GM15510 (cell line): ENCODE results near the gene GLE1.

ENCODE experiments used
- POLR2A ChIP-seq: IDR thresholded peaks from 3 replicates; pipeline ENCODE4 v1.6.1; 2011; ENCODE audit warnings: borderline replicate concordance; ENCODE audit not compliant: insufficient read length; ENCODE audit errors: extremely low read depth

The GLE1 gene

DNA sequence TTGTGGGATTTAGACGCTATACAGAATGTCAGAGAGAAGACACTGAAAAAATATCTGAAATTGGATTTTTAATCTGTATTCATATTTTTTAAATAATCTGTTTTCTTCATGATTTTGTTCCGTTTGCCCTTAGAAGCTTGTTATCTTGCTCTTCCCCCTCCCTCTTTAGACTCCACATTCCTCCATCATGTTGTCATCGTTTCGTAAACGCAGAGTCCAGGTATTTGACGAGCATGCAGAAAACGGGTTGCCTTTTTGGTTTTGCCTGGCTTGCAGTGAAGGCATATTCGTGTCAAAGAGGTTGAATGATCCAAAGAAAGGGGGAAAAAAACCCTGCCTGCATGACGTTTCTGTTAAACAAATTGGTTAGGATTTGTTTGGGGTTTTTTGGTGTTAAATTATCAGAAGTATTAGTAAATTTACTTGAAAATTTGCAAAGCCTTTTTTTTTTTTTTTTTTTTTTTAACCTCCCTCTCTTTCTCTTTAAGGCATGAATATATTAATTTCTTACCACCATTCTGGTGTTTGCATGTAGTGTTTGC lies 50.7 kb downstream of the GLE1 start:
- TF ChIP-seq POLR2A, result no peak

DNA sequence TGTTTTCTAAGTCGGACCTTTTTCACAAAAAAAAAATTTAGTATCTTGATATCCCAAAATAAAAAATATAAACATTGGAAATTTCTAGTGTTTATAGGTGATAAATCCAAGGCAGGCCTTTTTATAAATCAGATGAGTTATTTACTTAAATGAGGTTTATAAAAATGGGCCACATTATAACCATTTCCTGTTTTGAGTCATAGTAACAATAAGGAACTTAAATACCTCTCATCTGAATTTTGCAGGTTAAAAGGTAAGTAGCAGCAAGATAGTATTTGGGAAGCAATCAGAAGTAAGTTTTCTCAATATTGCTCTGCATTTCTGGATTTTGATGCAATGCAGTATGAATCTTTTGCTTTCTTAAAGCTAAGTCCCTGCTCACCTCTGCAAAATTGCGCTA lies 51.8 kb downstream of the GLE1 start:
- no peak for TF ChIP-seq POLR2A

DNA sequence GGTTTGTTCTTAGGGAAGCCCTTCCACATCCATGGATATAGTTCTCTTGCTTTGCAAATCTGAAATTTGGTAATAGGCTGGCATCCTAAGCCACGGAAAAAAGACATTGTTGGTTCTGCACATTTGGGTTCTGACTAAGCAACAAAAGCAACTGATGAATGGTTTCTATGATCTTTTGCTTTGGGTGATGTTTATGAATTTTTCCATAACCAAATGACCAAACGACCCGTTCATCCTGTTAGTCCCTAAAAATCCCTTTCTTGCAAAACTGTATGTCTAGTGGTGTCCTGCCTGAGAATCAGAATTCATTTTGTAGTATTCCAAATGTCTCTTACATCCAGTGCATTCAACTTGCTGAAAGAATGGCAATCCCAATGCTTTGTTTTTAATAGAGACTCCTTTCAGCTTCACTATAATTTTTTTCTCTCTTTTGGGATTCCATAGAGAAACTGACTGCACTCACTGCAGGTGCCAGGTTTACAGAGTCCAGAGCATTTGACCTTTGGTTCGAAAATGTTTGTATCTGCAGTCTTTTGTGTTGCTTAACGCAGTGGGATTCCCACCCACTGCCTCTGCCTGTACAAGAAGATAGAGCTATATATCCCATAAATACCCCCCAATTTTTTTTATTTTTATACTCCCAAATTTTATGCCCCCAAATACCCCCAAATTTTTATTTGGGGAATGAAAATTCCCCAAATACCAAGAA lies 52.6 kb downstream of the GLE1 start:
- no peak for TF ChIP-seq POLR2A

GRCh38 chr9:128558431-128559310 lies 54.2 kb downstream of the GLE1 start:
- TF ChIP-seq POLR2A, result no peak

DNA sequence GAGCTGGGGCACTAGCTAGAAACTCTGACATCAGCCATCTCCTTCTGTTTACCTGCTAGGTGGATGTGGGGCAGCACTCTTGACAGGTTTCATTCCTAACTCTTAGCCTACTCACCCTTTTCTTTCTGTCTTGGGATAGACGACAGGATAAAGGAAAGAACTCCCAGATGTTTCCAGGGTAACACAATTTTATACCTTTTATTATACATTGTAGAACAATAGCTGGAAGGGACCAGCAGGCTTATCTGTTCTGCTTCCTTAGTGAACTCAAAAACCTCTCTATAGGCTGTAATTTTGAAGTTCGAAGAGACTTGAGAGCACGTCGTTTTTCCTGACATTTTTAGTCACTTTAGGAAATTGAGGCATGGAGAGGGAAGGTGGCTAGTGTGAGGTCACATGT lies 61.1 kb downstream of the GLE1 start:
- TF ChIP-seq POLR2A, result no peak

- no peak for TF ChIP-seq POLR2A
Observed at GRCh38 chr9:128568470-128569078, 64.1 kb downstream of the GLE1 start.

- TF ChIP-seq POLR2A, result no peak
Observed at GRCh38 chr9:128575469-128575868, 71.0 kb downstream of the GLE1 start.

GRCh38 chr9:128575916-128576315 lies 71.4 kb downstream of the GLE1 start:
- no peak for TF ChIP-seq POLR2A

DNA sequence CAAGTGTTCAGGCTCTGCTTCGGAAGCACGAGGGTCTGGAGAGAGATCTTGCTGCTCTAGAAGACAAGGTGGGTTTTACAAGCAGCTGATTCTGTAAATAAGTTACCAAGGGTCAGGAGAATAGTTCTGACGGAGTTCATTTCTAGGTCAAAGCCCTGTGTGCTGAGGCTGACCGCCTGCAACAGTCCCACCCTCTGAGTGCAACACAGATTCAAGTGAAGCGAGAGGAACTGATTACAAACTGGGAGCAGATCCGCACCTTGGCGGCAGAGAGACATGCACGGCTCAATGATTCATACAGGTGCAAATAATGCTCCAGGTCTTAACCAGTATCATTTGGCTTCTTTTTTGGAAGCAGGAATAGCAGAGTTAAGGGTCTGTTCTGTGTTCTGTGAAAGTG lies 72.7 kb downstream of the GLE1 start:
- TF ChIP-seq POLR2A, result no peak

GRCh38 chr9:128579194-128579593 lies 74.7 kb downstream of the GLE1 start:
- no peak for TF ChIP-seq POLR2A

GRCh38 chr9:128580731-128581130 lies 76.2 kb downstream of the GLE1 start:
- TF ChIP-seq POLR2A, result no peak

GRCh38 chr9:128587453-128587852 lies 82.9 kb downstream of the GLE1 start:
- no peak for TF ChIP-seq POLR2A

GRCh38 chr9:128588581-128589233 lies 84.2 kb downstream of the GLE1 start:
- TF ChIP-seq POLR2A, result no peak
